Inferior parietal cortex (tissue), 1 donor: Measurements from ENCODE around the gene TRIM56.
"Not testable (repeated sequence)": the region's sequence is repeated elsewhere in the genome, so short reads cannot be mapped to it uniquely, and the experiment has no call there.

Experiments used
- DNase-seq: peaks from one replicate; pipeline ENCODE4 v3.0.0-alpha.2; 2016; ENCODE audit errors: extremely low spot score

The TRIM56 gene

DNA sequence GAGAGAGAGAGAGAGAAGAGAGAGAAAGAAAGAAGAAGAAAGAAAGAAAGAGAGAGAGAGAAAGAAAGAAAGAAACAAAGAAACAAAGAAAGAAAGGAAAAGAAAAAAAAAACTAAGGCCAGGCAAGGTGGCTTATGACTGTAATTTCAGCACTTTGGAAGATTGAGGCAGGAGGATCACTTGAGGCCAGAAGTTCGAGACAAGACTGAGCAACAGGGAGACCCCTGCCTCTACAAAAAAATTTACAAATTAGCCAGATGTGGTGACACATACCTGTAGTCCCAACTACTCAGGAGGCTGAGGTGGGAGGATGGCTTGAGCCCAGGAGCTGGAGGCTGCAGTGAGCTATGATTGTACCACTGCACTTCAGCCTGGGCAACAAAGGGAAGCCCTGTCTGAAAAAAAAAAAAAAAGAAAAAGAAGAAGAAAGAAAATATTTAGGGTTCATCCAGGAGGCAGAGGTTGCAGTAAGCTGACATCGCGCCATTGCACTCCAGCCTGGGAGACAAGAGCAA lies 44.4 kb downstream of the TRIM56 start:
- no peak for DNase-seq

DNA sequence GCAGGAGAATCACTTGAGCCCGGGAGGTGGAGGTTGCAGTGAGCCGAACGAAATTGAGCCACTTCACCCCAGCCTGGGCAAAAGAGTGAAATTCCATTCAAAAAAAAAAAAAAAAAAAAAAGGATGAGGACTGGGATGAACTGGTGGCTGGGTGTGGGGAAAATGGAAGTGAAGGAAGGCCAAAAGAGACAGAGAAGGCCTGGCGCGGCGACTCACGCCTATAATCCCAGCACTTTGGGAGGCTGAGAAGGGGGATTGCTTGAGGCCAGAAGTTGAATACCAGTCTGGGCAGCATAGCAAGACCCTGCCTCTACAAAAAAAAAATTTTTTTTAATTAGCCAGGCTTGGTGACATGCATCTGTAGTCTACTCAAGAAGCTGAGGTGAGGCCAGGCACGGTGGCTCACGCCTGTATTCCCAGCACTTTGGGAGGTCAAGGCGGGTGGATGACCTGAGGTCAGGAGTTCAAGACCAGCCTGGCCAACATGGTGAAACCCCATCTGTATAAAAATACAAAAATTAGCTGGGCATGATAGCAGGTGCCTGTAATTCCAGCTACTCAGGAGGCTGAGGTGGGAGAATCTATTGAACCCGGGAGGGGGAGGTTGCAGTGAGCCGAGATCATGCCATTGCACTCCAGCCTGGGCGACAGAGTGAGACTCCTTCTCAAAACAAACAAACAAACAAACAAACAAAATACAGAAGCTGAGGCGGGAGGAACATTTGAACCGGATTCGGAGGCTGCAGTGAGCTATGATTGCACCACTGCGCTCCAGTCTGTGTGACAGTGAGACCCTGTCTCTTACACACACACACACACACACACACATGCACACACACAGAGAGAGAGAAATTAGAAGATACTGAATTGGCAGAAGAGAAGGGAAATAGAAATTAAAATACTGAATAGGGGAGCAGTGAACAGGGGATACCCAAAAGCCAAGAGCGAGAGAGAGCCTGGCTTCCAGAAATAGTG lies 47.6 kb downstream of the TRIM56 start:
- DNase-seq: not testable (repeated sequence)

DNA sequence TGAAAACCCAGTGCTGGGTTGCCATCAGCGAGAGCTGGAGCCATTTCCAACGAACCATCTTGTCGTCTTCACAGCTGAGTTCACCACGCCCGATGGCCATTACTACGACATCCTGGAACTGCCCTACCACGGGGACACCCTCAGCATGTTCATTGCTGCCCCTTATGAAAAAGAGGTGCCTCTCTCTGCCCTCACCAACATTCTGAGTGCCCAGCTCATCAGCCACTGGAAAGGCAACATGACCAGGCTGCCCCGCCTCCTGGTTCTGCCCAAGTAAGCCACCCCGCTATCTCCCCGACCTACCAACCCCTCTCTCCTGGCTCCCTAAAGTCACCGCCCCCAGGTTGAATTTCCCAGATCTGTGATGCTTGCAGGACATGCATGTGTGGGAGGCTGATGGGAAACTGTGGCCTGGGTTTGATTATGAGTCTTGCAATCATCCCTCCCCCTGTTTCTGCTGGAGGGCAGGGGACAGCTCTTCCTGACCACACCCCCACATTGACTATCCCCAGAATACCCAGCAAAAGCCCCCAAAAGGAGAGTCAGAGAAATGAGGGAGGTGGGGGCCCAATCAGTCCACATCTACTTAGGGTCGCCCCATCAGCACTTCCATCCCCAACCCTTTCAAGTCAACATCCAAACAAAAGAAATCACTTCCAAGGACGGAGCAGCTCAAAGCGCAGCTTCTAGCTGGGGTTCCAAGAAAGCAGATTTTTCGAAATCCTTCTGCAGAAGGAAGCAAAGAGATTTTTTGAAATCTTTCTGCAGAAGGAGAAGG lies 48.5 kb downstream of the TRIM56 start:
- DNase-seq: no peak

DNA sequence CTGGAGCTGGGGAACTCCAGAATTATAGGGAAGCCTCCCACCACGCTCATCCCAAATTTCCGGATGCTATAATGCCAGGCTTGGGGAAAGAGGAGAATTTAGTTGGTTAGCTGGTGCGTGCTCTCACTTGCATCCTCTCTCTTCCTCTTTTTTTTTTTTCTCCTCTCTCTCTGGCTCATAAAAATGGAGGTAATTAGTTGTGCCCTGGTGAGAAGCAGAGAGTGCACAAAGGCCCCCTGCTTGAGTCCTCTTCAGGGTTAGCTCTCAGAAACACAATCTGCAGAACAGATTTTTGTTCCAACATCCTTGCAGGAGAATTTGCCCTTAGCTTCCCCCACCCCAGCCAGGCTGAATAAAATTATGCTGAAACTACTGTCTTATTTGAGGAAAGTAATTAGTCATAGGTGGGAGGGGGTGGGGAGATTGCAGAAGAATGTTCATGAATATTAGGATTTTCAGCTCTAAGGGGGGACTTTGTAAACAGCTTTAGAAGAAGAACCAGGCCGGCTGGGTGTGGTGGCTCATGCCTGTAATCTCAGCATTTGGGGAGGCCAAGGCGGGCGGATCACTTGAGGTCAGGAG lies 49.2 kb downstream of the TRIM56 start:
- no peak for DNase-seq

DNA sequence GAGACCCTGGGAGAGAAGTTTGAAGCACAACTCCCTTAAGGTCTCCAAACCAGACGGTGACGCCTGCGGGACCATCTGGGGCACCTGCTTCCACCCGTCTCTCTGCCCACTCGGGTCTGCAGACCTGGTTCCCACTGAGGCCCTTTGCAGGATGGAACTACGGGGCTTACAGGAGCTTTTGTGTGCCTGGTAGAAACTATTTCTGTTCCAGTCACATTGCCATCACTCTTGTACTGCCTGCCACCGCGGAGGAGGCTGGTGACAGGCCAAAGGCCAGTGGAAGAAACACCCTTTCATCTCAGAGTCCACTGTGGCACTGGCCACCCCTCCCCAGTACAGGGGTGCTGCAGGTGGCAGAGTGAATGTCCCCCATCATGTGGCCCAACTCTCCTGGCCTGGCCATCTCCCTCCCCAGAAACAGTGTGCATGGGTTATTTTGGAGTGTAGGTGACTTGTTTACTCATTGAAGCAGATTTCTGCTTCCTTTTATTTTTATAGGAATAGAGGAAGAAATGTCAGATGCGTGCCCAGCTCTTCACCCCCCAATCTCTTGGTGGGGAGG lies 52.5 kb downstream of the TRIM56 start:
- DNase-seq: no peak

DNA sequence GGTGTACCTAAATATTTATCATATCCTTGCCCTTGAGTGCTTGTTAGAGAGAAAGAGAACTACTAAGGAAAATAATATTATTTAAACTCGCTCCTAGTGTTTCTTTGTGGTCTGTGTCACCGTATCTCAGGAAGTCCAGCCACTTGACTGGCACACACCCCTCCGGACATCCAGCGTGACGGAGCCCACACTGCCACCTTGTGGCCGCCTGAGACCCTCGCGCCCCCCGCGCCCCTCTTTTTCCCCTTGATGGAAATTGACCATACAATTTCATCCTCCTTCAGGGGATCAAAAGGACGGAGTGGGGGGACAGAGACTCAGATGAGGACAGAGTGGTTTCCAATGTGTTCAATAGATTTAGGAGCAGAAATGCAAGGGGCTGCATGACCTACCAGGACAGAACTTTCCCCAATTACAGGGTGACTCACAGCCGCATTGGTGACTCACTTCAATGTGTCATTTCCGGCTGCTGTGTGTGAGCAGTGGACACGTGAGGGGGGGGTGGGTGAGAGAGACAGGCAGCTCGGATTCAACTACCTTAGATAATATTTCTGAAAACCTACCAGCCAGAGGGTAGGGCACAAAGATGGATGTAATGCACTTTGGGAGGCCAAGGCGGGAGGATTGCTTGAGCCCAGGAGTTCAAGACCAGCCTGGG lies 53.1 kb downstream of the TRIM56 start:
- peak; percentile 64 for DNase-seq

DNA sequence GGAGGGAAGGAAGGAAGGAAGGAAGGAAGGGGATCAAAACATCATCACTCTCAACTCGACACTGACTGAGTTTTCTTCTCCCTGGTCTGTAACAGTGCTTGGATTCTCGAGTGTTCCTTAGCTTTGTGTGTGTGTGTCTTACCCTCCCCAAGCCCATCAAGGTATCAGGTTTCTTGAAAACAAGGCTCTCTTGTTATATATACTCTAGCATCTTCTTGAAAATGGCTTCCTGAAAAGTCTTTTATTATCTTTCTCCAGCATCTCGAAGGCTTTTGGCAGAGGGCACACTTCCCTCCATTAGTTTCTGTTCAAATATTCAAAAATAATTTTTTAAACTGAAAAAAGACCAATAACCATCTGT lies 55.0 kb downstream of the TRIM56 start:
- no peak for DNase-seq

DNA sequence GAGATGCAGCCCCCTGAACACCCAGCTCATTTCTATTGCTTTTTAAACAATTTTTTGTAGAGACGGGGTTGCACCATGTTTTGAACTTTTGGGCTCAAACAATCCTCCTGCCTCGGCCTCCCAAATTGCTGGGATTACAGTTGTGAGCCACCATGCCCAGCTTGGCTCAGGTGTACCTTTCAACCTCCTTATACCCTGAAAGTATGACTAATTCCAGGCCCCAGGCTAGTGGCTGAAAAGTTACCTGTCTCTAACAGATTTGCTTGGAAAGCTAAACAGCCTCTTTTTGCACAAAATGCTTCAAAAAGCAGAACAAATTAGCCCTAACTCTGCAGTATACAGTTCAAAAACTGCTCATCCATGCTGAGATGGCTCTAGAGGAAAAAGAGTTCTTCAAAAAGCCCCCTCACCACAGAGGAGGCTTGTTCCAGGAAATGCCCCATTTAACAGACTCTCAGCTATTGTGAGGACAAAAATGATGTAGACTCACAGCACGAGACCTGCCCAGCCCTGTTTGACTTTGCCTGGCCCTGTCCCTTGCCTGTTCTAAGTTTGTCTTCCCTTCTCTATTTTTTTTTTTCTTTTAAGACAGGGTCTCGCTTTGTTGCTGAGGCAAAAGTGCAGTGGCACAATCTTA lies 55.6 kb downstream of the TRIM56 start:
- DNase-seq: no peak
